ENCODE data around the gene RGS7.
"Not testable (repeated sequence)": the region's sequence is repeated elsewhere in the genome, so short reads cannot be mapped to it uniquely, and the experiment has no call there.

Gene RGS7

DNA sequence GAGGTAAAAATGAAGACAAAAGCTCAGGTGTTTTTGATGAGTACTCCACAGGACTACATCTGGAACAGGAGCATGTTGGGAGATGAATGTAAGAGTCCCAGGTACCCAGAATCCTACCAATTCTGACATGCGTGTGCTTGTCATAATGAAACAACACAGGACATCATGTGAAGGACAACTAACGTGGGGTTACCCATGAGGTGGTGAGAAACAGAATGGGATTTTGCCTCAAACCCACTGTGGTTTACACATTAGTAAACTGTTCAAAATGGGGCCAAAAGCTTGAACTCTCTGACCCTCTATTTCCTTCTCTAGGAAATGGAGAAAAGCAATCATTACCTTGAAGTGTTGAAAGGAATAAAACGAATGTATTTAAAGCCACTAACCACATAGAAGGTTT is 266.2 kb downstream of the RGS7 start:
- Histone ChIP-seq H3K27me3 (ENCODE audit: insufficient read depth, low read length, poor library complexity, severe bottlenecking) (no peaks in the 10 kb centered on the region), H3K4me1 (ENCODE audit: insufficient read depth, low read length, poor library complexity, severe bottlenecking) (no peaks in the 10 kb centered on the region), H3K9ac (ENCODE audit: low read depth, low read length, poor library complexity, severe bottlenecking) (no peak overlapping the region), H3K9me3 (ENCODE audit: insufficient read depth, low read depth, low read length) (peaks cover 8% of the 10 kb centered on the region; the same call in 1 of the 2 replicates), H3F3A (ENCODE audit: low read depth) (no peaks in the 10 kb centered on the region), H3K9me2 (replicated peaks; ENCODE audit: low read depth, low read length) (no peaks in the 10 kb centered on the region), H4K20me1 (ENCODE audit: insufficient read depth, low read length, poor library complexity, severe bottlenecking) (no peaks in the 10 kb centered on the region), H2AFZ (ENCODE audit: low read length) (no peak overlapping the region), H3K4me2 (ENCODE audit: low read depth, low read length, poor library complexity, severe bottlenecking) (no peak overlapping the region), H3K79me2 (ENCODE audit: insufficient read depth, low read length) (no peaks in the 10 kb centered on the region), H3K36me3 (ENCODE audit: insufficient read depth, low read length) (no peaks in the 10 kb centered on the region), H3K4me3 (ENCODE audit: low read length, poor library complexity, severe bottlenecking) (no peak overlapping the region)
- no peak for TF ChIP-seq EZH2phosphoT487 (IDR thresholded peaks at IDR 0.05; ENCODE audit: borderline replicate concordance)
- TF ChIP-seq, protein P1, sequence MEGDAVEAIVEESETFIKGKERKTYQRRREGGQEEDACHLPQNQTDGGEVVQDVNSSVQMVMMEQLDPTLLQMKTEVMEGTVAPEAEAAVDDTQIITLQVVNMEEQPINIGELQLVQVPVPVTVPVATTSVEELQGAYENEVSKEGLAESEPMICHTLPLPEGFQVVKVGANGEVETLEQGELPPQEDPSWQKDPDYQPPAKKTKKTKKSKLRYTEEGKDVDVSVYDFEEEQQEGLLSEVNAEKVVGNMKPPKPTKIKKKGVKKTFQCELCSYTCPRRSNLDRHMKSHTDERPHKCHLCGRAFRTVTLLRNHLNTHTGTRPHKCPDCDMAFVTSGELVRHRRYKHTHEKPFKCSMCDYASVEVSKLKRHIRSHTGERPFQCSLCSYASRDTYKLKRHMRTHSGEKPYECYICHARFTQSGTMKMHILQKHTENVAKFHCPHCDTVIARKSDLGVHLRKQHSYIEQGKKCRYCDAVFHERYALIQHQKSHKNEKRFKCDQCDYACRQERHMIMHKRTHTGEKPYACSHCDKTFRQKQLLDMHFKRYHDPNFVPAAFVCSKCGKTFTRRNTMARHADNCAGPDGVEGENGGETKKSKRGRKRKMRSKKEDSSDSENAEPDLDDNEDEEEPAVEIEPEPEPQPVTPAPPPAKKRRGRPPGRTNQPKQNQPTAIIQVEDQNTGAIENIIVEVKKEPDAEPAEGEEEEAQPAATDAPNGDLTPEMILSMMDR (conservative IDR thresholded peaks at IDR 0.05; ENCODE audit: low read length) = no peak

GRCh38 chr1:241089066-241089465 is 267.9 kb downstream of the RGS7 start:
- not testable (repeated sequence) for H3K4me1 ChIP-seq (ENCODE audit: insufficient read depth, low read length, poor library complexity, severe bottlenecking)

DNA sequence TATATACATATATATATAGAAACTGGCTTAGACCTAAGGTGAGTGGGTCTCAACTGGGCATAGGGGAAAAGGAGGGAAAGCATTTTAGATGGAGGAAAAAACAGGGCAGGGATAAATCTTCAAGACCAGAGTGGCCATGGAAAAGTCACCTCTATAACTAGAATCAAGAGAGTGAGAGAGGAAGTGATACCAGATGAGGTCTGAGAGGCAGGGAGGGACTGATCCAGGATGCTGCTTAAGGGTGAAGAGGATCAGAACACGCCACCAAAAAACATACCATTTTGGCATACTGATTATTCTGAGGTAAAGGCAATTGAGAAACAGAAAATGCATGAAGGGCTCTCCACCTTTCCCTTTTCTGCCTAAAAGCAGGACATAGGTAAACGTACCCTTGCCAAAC is 268.9 kb downstream of the RGS7 start:
- not testable (repeated sequence) for H3K36me3 ChIP-seq (ENCODE audit: insufficient read depth, low read length); H3K9me2 ChIP-seq (replicated peaks; ENCODE audit: low read depth, low read length); H3K79me2 ChIP-seq (ENCODE audit: insufficient read depth, low read length); H3K4me1 ChIP-seq (ENCODE audit: insufficient read depth, low read length, poor library complexity, severe bottlenecking); H3F3A ChIP-seq (ENCODE audit: low read depth); H3K4me2 ChIP-seq (ENCODE audit: low read depth, low read length, poor library complexity, severe bottlenecking); H3K9ac ChIP-seq (ENCODE audit: low read depth, low read length, poor library complexity, severe bottlenecking); H3K4me3 ChIP-seq (ENCODE audit: low read length, poor library complexity, severe bottlenecking); H4K20me1 ChIP-seq (ENCODE audit: insufficient read depth, low read length, poor library complexity, severe bottlenecking); H2AFZ ChIP-seq (ENCODE audit: low read length); H3K9me3 ChIP-seq (ENCODE audit: insufficient read depth, low read depth, low read length); H3K27me3 ChIP-seq (ENCODE audit: insufficient read depth, low read length, poor library complexity, severe bottlenecking)

More at GRCh38 chr1:241089066-241089465, 267.9 kb downstream of the RGS7 start:
- H3K9ac ChIP-seq (ENCODE audit: low read depth, low read length, poor library complexity, severe bottlenecking); H3K4me3 ChIP-seq (ENCODE audit: low read length, poor library complexity, severe bottlenecking); H3F3A ChIP-seq (ENCODE audit: low read depth); H3K4me2 ChIP-seq (ENCODE audit: low read depth, low read length, poor library complexity, severe bottlenecking); H3K9me2 ChIP-seq (replicated peaks; ENCODE audit: low read depth, low read length); H3K9me3 ChIP-seq (ENCODE audit: insufficient read depth, low read depth, low read length); H3K79me2 ChIP-seq (ENCODE audit: insufficient read depth, low read length); H2AFZ ChIP-seq (ENCODE audit: low read length); H3K36me3 ChIP-seq (ENCODE audit: insufficient read depth, low read length); H4K20me1 ChIP-seq (ENCODE audit: insufficient read depth, low read length, poor library complexity, severe bottlenecking); H3K27me3 ChIP-seq (ENCODE audit: insufficient read depth, low read length, poor library complexity, severe bottlenecking): not testable (repeated sequence)

DNA sequence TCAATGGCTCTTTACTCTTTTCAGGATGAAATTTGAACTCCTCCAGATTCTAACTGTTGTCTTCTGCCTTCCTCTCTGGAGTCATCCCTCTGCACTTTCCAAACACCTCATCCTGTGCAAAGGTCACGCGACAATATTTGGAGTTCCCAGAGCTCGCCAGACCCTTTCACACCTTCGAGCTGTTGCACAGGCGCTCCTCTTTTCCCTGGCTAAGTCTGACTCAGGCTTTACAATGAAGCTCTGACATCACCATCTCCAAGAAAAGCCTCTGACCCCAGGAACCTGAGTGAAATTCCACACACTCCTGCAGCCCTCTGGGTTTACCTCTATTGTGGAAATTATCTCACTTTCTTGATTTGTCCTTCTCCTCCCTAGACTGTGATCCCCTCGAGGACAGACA is 270.3 kb downstream of the RGS7 start:
- no peak overlapping the region for H3K4me3 ChIP-seq (ENCODE audit: low read length, poor library complexity, severe bottlenecking)
- no peaks in the 10 kb centered on the region for H3F3A ChIP-seq (ENCODE audit: low read depth)
- H2AFZ ChIP-seq (ENCODE audit: low read length) = no peak overlapping the region
- H3K9ac ChIP-seq (ENCODE audit: low read depth, low read length, poor library complexity, severe bottlenecking) = no peak overlapping the region
- no peak overlapping the region for H3K4me2 ChIP-seq (ENCODE audit: low read depth, low read length, poor library complexity, severe bottlenecking)
- H3K9me3 ChIP-seq (ENCODE audit: insufficient read depth, low read depth, low read length) = peaks cover 8% of the 10 kb centered on the region; the same call in 1 of the 2 replicates
- H3K4me1 ChIP-seq (ENCODE audit: insufficient read depth, low read length, poor library complexity, severe bottlenecking) = no peaks in the 10 kb centered on the region
- TF ChIP-seq EZH2phosphoT487 (IDR thresholded peaks at IDR 0.05; ENCODE audit: borderline replicate concordance) = no peak
- TF ChIP-seq, protein P1 (conservative IDR thresholded peaks at IDR 0.05; ENCODE audit: low read length) = no peak
- no peaks in the 10 kb centered on the region for H3K36me3 ChIP-seq (ENCODE audit: insufficient read depth, low read length)
- H3K27me3 ChIP-seq (ENCODE audit: insufficient read depth, low read length, poor library complexity, severe bottlenecking) = no peaks in the 10 kb centered on the region
- no peaks in the 10 kb centered on the region for H3K9me2 ChIP-seq (replicated peaks; ENCODE audit: low read depth, low read length)
- no peaks in the 10 kb centered on the region for H3K79me2 ChIP-seq (ENCODE audit: insufficient read depth, low read length)
- H4K20me1 ChIP-seq (ENCODE audit: insufficient read depth, low read length, poor library complexity, severe bottlenecking) = no peaks in the 10 kb centered on the region
